HG03066 (cell line): ENCODE results near the gene JOSD1.

Source experiments
- ATAC-seq: cut with Tn5 transposase; IDR thresholded peaks from one replicate; pipeline ENCODE4 v1.9.1; 2021; ENCODE audit warnings: low read depth; ENCODE audit not compliant: unreplicated experiment

Gene JOSD1

DNA sequence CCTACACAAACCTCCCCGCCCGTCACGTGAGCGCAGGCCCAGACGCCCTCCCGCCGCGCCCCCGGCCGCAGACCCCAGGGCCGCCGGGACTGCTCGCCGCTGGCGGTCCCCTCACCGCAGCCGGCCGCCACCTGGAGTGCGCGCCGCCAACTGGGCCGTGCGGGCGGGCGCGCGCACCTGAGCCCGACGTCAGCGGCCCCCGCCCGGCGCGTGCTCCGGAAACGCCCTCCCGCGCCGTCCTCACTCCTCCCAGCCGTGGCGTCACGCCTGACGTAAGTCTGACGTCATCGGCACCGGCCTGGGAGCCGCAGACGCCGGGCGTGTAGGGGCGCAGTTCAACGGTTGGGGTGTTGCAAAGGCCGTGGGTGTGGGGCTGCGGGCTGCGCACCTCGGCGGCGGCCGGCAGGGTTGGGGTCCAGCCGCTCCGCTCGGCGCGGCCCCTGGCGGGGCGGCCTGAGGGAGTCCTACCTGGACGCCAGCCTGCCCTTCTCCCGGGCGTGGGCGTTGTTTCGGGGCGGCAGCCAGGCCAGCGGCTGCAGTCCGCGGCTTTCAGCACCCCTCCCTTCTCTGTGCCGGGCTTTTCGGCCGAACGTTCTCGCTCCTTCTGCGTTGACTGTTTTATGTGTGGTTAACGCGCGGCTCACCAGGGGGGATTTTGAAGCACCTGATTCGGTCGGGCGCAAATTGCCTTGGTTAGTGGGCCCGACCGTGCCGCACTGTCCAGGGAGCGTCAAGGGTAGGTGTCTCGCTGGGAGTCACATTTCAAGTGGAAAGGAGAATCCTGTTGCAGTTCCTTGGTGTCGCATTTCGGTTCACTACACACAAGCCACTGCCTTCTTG, at the start of gene JOSD1:
JOSD1 (minus strand) TSS at position 155 of the 840 bp plus-strand sequence. CDS start 956 bp downstream, outside the sequence.
- no peak for ATAC-seq

DNA sequence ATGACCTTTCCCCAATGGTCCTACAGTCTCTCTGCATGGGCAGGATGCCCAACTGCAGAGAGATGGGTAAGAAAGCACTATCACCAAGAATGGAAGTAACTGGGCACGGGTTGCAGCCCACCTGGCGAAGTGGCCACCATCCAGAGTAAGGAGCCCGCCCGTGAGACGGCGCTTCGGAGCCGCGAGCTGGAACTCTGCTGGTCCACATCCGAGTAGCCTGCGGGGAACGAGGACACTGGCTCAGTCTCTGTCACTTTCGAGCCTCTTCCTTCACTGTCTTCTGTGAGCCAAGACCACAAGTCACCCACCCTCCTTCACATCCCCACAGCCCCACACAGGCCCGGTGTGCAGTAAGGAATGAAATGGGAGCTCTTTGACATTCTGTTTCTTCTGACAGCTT, 49.4 kb upstream of the JOSD1 start:
- no peak for ATAC-seq

DNA sequence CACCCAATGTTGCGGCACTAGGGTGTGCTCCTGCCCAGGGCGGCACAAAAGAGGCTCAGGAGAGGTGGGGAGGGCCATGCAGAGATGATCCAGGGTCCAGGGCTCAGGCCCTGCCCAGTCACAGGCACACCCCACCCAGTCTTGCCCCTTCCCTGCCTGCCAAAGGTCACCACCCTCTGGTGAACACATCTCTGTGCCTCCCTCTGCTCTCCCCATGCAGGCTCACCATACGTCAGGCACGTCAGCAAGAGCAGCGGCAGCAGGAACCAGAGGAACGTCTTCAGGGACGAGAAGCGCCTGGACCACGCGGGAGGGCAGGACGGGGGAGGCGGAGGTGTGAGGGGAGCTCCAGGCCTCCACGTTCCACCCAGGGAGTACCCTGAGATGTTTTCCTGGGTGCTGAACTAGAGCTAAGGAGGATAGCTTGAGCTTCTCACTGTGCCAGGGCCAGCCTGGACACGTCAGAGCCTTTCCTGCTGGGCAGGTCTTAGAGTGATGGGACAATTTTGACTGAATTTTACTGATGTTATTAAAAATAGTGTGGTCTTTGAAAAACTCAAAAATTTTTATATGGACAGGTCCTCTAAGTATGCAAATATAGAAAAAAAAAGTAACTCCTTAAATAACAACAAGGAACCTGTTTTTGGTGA, 47.9 kb upstream of the JOSD1 start:
- ATAC-seq = no peak

DNA sequence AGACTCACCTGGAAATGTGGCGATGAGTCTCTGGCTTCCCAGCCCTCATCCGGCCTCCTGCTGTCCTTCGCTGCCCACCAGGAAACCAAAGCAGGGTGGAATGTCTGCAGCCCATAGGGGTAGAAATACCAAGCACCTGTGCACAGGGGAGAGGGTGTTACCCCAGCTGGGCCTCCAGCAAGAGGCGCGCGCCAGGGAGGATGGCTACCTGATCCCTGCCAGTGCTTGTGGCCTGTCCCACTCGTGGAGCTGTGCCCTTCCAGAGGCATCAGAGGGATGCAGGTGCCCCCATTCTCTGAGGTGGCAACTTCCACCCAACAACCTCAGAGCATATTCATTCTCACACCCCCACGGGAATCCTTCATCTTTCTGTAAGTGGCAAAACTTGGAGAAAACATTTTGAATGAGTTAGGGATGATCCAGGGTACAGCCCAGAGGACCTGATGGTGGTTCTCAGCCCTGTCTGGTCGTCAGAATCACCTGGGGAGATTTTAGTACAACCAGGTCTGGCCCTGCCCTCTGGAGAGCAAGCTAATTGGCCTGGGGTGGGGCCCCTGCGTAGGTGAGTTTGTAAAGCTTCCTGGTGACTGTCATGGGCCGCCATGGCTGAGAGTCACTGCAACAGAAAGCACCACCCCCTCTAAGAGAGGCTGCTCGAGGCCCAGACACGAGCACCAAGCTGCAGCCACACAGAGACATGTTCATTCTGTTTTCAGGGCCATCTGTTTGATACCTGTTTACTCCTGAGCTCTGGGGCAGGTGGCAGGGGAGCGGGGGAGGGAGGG, 45.1 kb upstream of the JOSD1 start:
- no peak for ATAC-seq

DNA sequence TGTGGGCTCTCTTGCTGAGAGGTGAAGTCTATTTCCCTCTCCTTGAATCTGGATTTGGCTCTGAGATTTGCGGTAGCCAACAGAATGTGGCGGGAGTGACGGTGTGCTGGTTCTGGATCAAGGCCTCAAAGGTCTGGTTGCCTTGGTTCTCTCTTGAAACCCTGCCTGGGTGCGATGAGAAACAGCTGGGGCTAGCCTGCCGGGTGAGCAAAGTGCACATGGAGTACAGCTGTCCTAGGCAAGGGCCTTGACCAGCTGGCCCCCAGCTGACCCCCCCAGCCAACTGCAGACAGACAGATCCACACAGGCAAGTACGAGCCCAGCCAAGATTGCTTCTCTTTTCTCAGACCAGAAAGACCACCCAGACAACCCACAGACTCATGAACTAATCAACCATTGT, 44.2 kb upstream of the JOSD1 start:
- ATAC-seq = no peak

DNA sequence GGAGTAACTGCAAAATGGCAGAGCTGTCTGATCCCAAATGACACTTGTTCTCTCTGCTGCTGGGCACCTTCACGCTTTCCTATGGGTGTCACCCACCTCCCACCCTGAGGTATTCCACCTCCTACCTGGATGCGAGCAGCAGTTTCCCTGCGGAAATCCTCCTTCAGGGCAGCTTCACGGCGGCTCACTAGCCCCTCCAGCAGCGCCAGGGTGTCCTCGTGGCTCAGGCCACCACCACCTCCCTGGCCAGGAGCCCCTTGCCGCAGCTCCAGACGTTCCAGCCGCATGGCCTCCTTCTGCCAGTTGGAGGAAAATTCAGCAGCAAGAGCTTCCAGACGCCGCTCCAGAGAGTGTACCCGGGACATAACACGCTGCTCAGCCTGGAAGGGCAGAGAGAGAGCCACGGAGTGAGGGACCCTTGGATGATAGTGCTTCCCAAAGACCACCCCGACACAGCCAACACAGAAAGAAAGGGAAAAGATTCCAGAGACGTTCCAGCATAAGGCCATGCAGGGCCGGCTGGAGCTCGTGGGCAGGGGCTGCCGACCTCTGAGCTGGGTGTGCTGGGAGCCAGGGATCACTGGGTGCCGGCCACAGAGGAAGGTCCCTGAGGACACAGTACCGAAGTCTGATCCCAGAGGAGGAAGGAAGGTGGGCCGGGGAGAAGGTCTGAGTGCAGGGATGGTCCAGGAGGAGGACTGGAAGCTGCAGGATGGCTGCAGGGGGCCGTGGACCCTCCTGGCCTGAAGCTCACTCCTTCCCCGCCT, 41.6 kb upstream of the JOSD1 start:
- no peak for ATAC-seq

DNA sequence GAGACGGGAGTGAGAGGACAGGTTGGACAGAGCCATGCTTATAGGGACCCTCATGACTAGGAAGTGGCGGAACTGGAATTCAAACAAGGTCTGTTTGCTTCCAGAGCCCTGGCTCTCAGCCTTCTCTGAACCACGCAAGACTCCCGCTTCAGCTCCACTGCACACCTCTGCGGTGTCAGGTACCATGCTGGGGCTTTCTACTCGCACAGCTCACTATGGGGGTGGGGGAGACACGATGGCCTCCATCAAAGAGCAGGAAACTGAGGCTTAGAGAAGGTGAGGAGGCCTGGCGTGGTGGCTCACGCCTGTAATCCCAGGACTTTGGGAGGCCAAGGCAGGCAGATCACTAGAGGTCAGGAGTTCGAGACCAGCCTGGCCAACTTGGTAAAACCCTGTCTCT, 40.8 kb upstream of the JOSD1 start:
- no peak for ATAC-seq

DNA sequence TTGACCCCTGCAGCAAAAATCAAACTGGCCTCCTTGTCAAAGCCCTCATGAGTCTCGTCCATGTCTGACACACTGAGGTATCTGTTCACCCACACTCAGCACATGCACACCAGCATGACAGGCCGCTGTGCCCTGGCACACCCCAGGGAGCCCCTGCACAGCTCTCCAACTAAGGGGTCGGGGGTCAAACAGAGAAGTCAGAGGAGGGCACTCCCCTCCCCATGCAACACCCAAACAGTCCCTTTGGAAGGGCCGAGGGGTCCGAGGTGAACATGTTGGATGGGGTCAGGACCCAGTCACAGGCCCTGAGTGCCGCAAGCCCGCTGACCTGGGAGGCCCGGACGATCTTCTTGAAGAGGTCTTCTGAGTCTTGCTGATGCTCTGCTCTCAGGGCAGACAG, 40.4 kb upstream of the JOSD1 start:
- ATAC-seq = no peak

DNA sequence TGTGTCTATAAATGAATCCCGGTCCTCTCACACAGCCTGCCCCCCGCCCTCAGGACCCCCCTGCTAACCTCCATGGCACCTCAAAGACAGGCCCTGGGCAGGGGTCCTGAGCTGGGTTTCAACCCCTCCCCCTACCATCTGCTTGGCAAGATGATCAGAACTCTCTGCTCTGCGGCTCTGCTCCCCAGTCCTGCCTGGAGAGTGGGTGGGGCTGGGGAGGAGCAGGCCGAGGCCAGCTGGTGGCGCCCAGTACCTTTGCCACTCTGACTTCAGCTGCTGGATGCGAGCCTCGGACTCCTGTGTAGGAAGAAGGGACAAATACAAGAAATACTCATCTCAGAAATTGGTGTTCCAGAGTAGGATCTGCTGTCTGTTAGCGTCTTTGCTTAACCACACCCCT, 40.0 kb upstream of the JOSD1 start:
- no peak for ATAC-seq

DNA sequence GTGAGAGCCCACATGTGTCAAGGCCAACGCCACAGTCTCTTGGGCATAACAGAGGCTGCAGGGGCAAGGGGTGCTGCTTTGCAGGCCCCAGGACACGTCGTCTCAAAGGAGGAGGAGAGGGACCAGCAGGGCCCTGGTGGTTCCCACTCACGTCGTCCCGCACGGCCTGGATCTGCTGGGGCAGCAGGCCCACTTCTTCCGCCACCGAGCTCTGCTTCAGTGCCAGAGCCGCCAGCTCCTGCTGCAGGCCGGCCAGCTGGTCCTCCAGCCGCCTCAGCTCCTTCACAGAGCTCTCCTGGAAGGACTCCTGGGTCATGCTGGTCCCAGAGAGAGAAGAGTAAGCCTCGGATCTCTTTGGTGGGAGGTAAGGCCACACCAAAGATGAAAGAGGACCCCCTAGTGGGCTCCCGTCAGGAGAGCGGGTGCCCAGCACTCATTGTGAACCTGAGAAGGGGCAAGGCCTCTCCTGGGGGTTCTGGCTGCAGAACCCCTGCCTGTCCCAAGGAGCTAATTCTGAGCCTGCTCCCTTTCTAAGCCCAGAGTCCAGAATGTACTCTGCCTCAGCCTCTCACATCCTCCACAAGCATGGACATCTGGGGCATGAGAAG, 39.5 kb upstream of the JOSD1 start:
- ATAC-seq = no peak

DNA sequence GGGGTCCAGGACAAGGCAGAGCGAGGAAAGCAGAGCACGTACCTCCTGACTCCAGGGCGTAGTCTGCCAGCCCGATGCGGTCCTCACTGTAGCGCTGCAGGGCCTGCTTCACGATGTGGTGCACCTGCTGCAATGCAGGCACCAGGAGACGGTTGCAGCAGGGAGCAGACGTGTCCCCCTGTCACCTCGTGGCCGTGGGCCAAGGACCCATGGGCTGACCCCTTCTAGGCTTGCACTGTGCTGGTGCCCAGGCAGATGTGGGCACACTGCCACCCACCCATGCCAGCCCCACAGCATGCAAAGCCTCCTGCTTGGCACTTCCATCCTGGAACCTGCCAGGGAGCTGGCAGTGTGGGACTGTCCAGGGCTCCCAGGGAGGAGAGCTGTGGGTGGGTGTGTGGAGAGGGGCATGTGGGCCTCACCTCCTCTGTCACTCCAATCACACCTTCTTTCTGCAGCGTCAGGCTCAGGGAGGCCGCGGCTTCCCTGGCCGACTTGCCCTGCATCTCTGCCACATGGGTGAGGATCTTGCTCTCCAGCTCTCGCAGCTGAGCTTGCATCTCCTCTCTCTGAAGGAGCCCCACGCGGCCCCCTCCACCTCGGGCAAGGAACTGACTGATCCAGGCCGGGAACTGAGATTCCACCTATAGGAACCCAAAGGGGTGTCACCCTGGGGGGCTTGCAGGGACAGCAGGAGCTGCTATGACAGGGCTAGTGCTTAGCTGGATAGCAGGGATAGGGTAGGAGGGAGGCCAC, 38.7 kb upstream of the JOSD1 start:
- ATAC-seq = no peak

DNA sequence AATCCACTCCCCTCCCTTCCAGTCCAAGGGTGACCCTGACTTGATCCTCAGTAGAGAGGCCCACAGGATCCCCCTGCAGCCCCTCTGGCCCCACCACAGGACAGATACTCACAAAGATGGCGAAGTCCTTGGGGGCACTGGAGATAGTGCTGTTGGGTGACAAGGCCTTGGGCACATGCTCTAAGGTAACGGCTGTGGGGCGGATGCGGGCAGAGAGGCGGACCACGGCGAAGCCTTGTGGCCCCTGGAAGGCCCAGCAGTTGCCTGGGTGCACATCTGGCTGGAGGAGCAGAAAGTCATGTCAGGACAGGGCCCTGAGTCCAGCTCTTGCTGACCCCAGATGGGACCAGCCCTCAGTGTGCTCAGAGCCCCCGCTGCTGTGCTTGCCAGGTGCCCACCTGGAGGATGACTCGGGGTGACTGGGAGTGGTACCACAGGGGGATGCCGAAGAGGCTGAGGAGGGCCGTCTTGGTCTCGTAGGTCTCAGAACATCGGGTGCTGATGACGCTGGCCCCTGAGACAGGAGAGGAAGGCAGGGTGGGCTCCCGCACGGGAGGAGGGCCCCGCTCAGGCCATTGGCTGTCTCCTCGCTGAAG, 37.8 kb upstream of the JOSD1 start:
- ATAC-seq = no peak

DNA sequence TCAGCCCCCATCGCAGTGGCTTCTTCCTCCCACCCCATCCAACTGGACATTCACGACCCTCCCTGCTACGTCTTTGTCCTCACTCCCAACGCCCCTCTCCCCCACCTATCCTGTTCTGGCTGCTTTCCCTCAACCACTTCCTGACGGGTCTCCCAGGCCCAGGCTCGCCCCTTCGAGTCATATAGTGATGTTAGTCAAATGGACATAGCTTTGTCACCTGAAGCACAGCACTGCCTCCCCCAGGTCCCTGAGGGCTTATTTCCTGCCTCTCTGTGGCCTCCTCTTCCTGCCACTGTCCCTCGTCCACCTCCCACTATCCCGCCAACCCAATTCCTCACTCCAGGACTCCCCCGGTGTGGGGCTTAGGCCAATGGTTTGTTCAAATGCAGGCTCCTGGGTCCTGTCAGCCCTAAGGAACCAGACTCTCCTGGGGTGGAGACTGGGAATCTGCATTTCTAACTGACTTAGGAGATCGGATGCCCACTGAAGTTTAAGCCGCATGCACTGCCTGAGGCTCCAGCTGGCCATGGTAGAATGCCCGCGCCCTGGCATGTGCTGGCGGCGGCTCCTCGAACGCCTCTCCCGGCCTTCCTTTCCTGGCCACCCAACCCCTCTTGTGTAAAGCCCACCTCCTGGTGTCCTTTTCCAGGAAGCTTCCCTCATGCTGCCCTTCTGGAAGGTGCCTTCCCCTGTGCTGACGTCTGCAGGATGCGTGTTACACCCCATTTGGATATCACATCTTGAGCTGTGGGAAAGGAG, 36.7 kb upstream of the JOSD1 start:
- ATAC-seq = no peak

DNA sequence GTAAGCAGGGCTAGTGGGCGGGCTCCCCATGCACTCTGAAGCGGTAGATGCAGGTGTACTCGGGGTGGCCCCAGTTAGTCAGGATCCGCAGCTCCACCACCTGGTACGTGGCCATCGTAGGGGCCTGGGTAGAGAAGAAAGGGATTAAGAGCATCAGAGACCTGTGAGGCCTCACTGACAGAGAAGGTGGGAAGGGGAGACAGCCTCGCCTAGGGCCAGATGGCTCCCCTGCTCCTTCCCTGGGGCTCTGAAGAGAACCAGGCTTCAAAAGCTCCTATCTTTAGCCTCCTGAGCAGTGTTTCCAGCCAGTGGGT, 35.5 kb upstream of the JOSD1 start:
- no peak for ATAC-seq

DNA sequence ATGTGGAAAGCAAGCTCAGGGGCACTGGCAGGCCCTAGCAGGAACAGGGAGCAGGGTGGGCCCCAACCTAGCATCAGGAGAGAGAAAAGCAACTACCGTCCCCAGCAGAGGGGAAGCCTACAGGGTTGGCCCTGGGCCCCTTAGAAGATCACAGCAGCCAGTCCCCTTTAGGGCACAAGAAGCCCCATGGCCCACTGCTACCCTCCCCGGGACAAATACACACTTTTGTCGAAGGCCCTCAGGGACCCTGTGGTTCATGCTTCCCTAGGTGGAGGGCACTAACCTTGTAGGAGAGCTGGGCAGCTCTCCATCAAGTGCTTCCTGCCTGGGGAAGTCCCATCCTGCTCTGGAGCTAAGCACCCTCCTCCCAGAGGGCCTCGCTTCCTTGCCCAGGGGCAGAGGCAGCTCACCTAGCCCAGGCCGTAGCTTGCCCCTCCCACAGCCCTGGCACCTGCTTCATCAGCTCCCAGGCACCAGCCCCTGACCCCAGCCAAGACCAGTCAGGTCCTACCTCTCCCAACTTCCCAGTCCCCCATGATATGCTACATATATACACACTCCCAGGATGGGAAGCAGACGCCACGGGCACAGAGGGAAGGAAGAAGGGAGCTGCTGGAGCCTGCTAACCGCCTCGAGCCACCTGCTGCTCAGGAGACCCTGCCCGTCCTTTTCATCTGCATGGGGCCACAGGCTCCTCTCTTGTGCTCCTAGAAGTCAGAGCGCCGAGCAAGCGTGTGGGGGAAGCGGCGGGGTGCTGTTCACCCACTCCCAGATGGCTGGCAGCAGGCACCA, 34.9 kb upstream of the JOSD1 start:
- ATAC-seq = no peak

DNA sequence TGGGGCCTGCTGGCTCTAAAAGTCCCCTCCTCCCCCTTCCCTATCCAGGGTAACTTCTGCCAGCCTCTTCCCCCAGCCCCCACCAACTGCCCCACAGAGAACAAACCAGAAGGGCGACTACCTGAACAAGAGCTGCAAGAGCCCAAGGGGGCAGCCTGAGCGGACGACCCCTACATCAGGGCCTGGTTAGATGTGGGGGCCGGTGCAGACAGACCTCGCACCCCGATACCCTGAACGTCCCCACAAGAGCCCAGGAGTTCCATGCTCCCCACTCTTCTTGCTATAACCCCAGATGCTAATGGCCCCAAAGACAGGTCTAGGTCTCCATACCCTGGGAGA, 34.4 kb upstream of the JOSD1 start:
- no peak for ATAC-seq

DNA sequence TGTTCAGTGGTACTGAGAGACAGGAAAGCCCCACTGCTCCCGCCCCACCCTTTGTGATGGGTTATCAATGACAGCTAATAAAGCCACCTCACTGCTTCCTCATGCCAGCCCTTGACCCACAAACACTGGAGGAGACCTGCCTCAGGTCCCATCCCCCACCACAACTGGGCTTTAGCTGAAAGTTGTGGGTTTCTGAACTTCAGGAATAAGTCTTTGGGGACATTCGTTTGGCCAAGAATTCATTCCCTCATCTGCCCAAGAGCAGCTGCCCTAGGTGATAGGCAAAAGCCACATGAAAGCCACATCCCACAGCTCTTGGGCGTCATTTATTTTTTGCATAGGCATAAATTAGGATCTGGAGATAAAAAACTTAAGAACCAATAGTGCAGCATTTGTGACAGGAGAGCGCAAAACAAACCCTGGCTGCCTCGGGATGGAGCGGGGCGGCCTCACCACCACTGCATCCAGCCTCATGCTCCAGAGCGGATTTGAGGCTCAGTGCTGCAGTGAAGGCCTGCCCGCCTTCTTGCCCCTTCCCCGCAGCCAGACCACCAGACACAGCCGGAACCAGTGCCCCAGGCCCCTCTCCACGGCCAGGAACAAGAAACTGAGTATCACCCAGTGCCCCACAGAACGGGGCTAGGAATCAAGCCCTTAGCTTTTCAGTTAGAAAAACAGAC, 33.8 kb upstream of the JOSD1 start:
- no peak for ATAC-seq
